ENCODE measurements around the gene DRGX.

Gene DRGX

GRCh38 chr10:49361735-49362568 is 33.9 kb downstream of the DRGX start:
- no peak for DNase-seq (ENCODE audit: low spot score)

- no peak for DNase-seq (ENCODE audit: low spot score)
These were observed 34.7 kb downstream of the DRGX start for GRCh38 chr10:49361178-49361554.

GRCh38 chr10:49360271-49361177 is 35.4 kb downstream of the DRGX start:
- DNase-seq (ENCODE audit: low spot score): no peak

GRCh38 chr10:49359349-49360270 is 36.3 kb downstream of the DRGX start:
- DNase-seq (ENCODE audit: low spot score): no peak

- DNase-seq (ENCODE audit: low spot score): no peak
These were observed 38.0 kb downstream of the DRGX start for GRCh38 chr10:49357910-49358309.

- DNase-seq (ENCODE audit: low spot score): no peak
These were observed 38.9 kb downstream of the DRGX start for GRCh38 chr10:49356944-49357343.

GRCh38 chr10:49356181-49356580 is 39.7 kb downstream of the DRGX start:
- DNase-seq (ENCODE audit: low spot score): no peak

GRCh38 chr10:49355221-49355620 is 40.7 kb downstream of the DRGX start:
- DNase-seq (ENCODE audit: low spot score): no peak

- no peak for DNase-seq (ENCODE audit: low spot score)
These were observed 41.3 kb downstream of the DRGX start for GRCh38 chr10:49354593-49354992.

GRCh38 chr10:49353895-49354566 is 41.9 kb downstream of the DRGX start:
- no peak for DNase-seq (ENCODE audit: low spot score)

- no peak for DNase-seq (ENCODE audit: low spot score)
These were observed 42.6 kb downstream of the DRGX start for GRCh38 chr10:49353026-49353894.

- no peak for DNase-seq (ENCODE audit: low spot score)
These were observed 43.6 kb downstream of the DRGX start for GRCh38 chr10:49352323-49352722.

- DNase-seq (ENCODE audit: low spot score): no peak
These were observed 44.2 kb downstream of the DRGX start for GRCh38 chr10:49351669-49352068.

- no peak for DNase-seq (ENCODE audit: low spot score)
These were observed 44.9 kb downstream of the DRGX start for GRCh38 chr10:49350846-49351532.

GRCh38 chr10:49350138-49350537 is 45.8 kb downstream of the DRGX start:
- no peak for DNase-seq (ENCODE audit: low spot score)

- DNase-seq (ENCODE audit: low spot score): no peak
These were observed 46.5 kb downstream of the DRGX start for GRCh38 chr10:49349390-49349789.

GRCh38 chr10:49348593-49348992 is 47.3 kb downstream of the DRGX start:
- no peak for DNase-seq (ENCODE audit: low spot score)

- no peak for DNase-seq (ENCODE audit: low spot score)
These were observed 48.1 kb downstream of the DRGX start for GRCh38 chr10:49347827-49348226.

GRCh38 chr10:49347342-49347741 is 48.5 kb downstream of the DRGX start:
- no peak for DNase-seq (ENCODE audit: low spot score)

GRCh38 chr10:49344840-49345239 is 51.0 kb downstream of the DRGX start:
- DNase-seq (ENCODE audit: low spot score): no peak

All from RKO (cell line).